ENCODE measurements around the gene ABR. TPM values are rescaled to one million over a fixed set of nuclear protein-coding genes. Genes with fewer than 3 reads are reported as not detected.

Gene ABR
- total RNA-seq, 1 experiment from 2014 or later = 78.3 TPM

- Histone ChIP-seq H3K4me1 (no peaks in the 10 kb centered on the region), H3K4me3 (ENCODE audit: low read depth, low read length) (no peak overlapping the region), H3K27me3 (replicated peaks; ENCODE audit: control insufficient read depth, insufficient read depth, low read length) (no peaks in the 10 kb centered on the region), H3K9me3 (no peaks in the 10 kb centered on the region), H3K36me3 (ENCODE audit: control insufficient read depth, insufficient read depth, low read length) (peaks cover 7% of the 10 kb centered on the region)
- Mint-ChIP-seq H3K4me1 (ENCODE audit: low read depth, unreplicated experiment) (no peaks in the 10 kb centered on the region), H3K9me3 (ENCODE audit: unreplicated experiment) (no peaks in the 10 kb centered on the region), H3K27ac (ENCODE audit: unreplicated experiment) (no peak overlapping the region), H3K36me3 (ENCODE audit: insufficient read depth, unreplicated experiment) (peaks cover 20% of the 10 kb centered on the region), H3K4me3 (ENCODE audit: unreplicated experiment) (no peak overlapping the region), H3K27me3 (ENCODE audit: insufficient read depth, unreplicated experiment) (no peaks in the 10 kb centered on the region)
- ChIA-PET POLR2A (no interaction called here), CTCF (interaction anchor here (1.5 to 1.8 kb wide), 2 partner anchors 79 to 88 kb away, joined by 9 to 21 read pairs; no protein-coding TSS in a partner anchor)
- TF ChIP-seq, protein P1, sequence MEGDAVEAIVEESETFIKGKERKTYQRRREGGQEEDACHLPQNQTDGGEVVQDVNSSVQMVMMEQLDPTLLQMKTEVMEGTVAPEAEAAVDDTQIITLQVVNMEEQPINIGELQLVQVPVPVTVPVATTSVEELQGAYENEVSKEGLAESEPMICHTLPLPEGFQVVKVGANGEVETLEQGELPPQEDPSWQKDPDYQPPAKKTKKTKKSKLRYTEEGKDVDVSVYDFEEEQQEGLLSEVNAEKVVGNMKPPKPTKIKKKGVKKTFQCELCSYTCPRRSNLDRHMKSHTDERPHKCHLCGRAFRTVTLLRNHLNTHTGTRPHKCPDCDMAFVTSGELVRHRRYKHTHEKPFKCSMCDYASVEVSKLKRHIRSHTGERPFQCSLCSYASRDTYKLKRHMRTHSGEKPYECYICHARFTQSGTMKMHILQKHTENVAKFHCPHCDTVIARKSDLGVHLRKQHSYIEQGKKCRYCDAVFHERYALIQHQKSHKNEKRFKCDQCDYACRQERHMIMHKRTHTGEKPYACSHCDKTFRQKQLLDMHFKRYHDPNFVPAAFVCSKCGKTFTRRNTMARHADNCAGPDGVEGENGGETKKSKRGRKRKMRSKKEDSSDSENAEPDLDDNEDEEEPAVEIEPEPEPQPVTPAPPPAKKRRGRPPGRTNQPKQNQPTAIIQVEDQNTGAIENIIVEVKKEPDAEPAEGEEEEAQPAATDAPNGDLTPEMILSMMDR (IDR thresholded peaks at IDR 0.05; ENCODE audit: insufficient read depth in 1 of 2, low read depth in 1 of 2, low read length in 1 of 2, severe bottlenecking in 1 of 2, unreplicated experiment in 1 of 2) = no peak
- intact Hi-C loops (cut with micrococcal nuclease; ENCODE audit: unreplicated experiment) = no loop called here
- BruUV-seq (replicated peaks) = no TSS peak
- DNase-seq = no peak
Measured at GRCh38 chr17:1059131-1059795, 120.5 kb downstream of the ABR start.

GRCh38 chr17:1058423-1059130 is 121.2 kb downstream of the ABR start:
- Mint-ChIP-seq H3K9me3 (ENCODE audit: unreplicated experiment) (no peaks in the 10 kb centered on the region), H3K36me3 (ENCODE audit: insufficient read depth, unreplicated experiment) (peaks cover 26% of the 10 kb centered on the region), H3K27me3 (ENCODE audit: insufficient read depth, unreplicated experiment) (no peaks in the 10 kb centered on the region), H3K4me1 (ENCODE audit: low read depth, unreplicated experiment) (no peaks in the 10 kb centered on the region), H3K27ac (ENCODE audit: unreplicated experiment) (no peak overlapping the region), H3K4me3 (ENCODE audit: unreplicated experiment) (no peak overlapping the region)
- no peaks in the 10 kb centered on the region for H3K4me1 ChIP-seq
- CTCF ChIA-PET = interaction anchor here (0.6 to 1.8 kb wide), 17 partner anchors 11 to 170 kb away, joined by 3 to 21 read pairs (median 4); partner anchors contain the start of gene NXN
- POLR2A ChIA-PET = interaction anchor here (0.6 kb wide), 1 partner anchor 380 kb away, joined by 4 read pairs; no protein-coding TSS in a partner anchor
- no TSS peak for BruUV-seq (replicated peaks)
- H3K4me3 ChIP-seq (ENCODE audit: low read depth, low read length) = no peak overlapping the region
- no peaks in the 10 kb centered on the region for H3K9me3 ChIP-seq
- intact Hi-C loops (cut with micrococcal nuclease; ENCODE audit: unreplicated experiment) = no loop called here
- peaks cover 7% of the 10 kb centered on the region for H3K36me3 ChIP-seq (ENCODE audit: control insufficient read depth, insufficient read depth, low read length)
- H3K27me3 ChIP-seq (replicated peaks; ENCODE audit: control insufficient read depth, insufficient read depth, low read length) = no peaks in the 10 kb centered on the region
- TF ChIP-seq, protein P1 (IDR thresholded peaks at IDR 0.05; ENCODE audit: insufficient read depth in 1 of 2, low read depth in 1 of 2, low read length in 1 of 2, severe bottlenecking in 1 of 2, unreplicated experiment in 1 of 2) = peak; percentile 51 to 62
- peak; percentile 75 to 76 for DNase-seq

- no peaks in the 10 kb centered on the region for H3K9me3 ChIP-seq
- Mint-ChIP-seq H3K4me1 (ENCODE audit: low read depth, unreplicated experiment) (no peaks in the 10 kb centered on the region), H3K4me3 (ENCODE audit: unreplicated experiment) (no peak overlapping the region), H3K36me3 (ENCODE audit: insufficient read depth, unreplicated experiment) (peaks cover 30% of the 10 kb centered on the region), H3K9me3 (ENCODE audit: unreplicated experiment) (no peaks in the 10 kb centered on the region), H3K27ac (ENCODE audit: unreplicated experiment) (no peak overlapping the region), H3K27me3 (ENCODE audit: insufficient read depth, unreplicated experiment) (no peaks in the 10 kb centered on the region)
- DNase-seq = no peak
- H3K4me3 ChIP-seq (ENCODE audit: low read depth, low read length) = no peak overlapping the region
- H3K36me3 ChIP-seq (ENCODE audit: control insufficient read depth, insufficient read depth, low read length) = peaks cover 7% of the 10 kb centered on the region
- POLR2A ChIA-PET = no interaction called here
- BruUV-seq (replicated peaks) = no TSS peak
- CTCF ChIA-PET = interaction anchor here (0.5 to 2.0 kb wide), 16 partner anchors 13 to 645 kb away, joined by 3 to 17 read pairs (median 3); partner anchors contain the start of genes NXN and TIMM22
- intact Hi-C loops (cut with micrococcal nuclease; ENCODE audit: unreplicated experiment) = loop anchor here (2.0 kb wide), 1 partner anchor 58 kb away; no protein-coding TSS in a partner anchor
- no peaks in the 10 kb centered on the region for H3K4me1 ChIP-seq
- no peaks in the 10 kb centered on the region for H3K27me3 ChIP-seq (replicated peaks; ENCODE audit: control insufficient read depth, insufficient read depth, low read length)
- TF ChIP-seq, protein P1 (IDR thresholded peaks at IDR 0.05; ENCODE audit: insufficient read depth in 1 of 2, low read depth in 1 of 2, low read length in 1 of 2, severe bottlenecking in 1 of 2, unreplicated experiment in 1 of 2) = no peak
Measured at GRCh38 chr17:1056761-1057160, 123.0 kb downstream of the ABR start.

All from Caco-2 (cell line).